ENCODE data around the gene IGF1. TPM values are rescaled to one million over a fixed set of nuclear protein-coding genes. Genes with fewer than 3 reads are reported as not detected.

IGF1 gene
- total RNA-seq, 1 donor from 2014 or later, result 73.5 TPM

DNA sequence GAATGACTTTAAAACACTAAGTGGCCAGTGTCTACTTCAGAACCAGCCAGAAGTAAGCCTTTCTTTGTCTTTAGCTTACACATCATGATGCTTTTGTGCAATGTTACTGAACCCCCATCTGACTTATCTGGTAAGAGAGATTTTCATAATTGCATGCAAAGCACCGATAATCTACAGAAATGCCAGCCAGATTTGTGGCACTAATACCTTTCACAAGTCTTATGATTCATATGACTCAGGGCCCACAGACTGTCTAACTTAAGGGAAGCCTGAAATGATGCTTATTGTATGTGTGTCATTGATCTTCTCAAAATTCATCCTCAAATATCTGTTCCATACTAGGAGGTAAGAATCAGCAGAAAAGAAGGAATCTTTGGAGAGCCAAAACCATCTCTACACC lies 18.0 kb downstream of the IGF1 start:
- no peak for DNase-seq (ENCODE audit: low spot score in 2 of 2)
- TF ChIP-seq, protein P1, sequence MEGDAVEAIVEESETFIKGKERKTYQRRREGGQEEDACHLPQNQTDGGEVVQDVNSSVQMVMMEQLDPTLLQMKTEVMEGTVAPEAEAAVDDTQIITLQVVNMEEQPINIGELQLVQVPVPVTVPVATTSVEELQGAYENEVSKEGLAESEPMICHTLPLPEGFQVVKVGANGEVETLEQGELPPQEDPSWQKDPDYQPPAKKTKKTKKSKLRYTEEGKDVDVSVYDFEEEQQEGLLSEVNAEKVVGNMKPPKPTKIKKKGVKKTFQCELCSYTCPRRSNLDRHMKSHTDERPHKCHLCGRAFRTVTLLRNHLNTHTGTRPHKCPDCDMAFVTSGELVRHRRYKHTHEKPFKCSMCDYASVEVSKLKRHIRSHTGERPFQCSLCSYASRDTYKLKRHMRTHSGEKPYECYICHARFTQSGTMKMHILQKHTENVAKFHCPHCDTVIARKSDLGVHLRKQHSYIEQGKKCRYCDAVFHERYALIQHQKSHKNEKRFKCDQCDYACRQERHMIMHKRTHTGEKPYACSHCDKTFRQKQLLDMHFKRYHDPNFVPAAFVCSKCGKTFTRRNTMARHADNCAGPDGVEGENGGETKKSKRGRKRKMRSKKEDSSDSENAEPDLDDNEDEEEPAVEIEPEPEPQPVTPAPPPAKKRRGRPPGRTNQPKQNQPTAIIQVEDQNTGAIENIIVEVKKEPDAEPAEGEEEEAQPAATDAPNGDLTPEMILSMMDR (IDR thresholded peaks at IDR 0.05), result no peak
- Histone ChIP-seq H3K27ac (no peak overlapping the region), H3K4me3 (no peak overlapping the region), H3K9me3 (no peaks in the 10 kb centered on the region), H3K36me3 (no peaks in the 10 kb centered on the region), H3K27me3 (no peaks in the 10 kb centered on the region), H3K4me1 (peaks cover 0 to 4% of the 10 kb centered on the region in 2 donors)
- intact Hi-C loops (cut with DNase I), result loop anchor here (5.0 kb wide), 1 partner anchor 35 kb away; no protein-coding TSS in a partner anchor

DNA sequence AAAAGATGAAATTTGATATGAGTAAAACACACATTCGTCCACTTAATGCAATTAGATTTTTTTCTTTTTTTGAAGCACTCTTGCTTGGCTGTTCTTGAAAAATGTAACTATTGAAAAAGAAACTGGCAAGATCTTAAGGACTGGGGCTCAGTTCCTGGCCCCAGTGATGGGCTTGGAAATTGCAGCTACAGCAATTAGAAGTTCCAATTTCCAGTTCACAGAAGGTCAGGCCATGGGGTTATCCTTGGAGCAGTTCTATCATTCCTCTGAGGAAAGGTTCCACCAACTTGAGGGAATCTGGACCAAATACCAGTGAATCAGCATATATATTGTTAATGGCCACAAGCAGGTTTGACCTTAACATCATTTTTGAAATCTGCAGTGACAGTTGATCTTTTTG lies 18.9 kb downstream of the IGF1 start:
- peaks cover 0 to 4% of the 10 kb centered on the region in 2 donors for H3K4me1 ChIP-seq
- H3K9me3 ChIP-seq, result no peaks in the 10 kb centered on the region
- intact Hi-C loops (cut with DNase I), result loop anchor here (5.0 kb wide), 1 partner anchor 34 kb away; no protein-coding TSS in a partner anchor
- no peak overlapping the region for H3K27ac ChIP-seq
- H3K4me3 ChIP-seq, result no peak overlapping the region
- H3K36me3 ChIP-seq, result no peaks in the 10 kb centered on the region
- no peaks in the 10 kb centered on the region for H3K27me3 ChIP-seq
- TF ChIP-seq, protein P1 (IDR thresholded peaks at IDR 0.05), result no peak
- no peak for DNase-seq (ENCODE audit: low spot score in 2 of 2)

DNA sequence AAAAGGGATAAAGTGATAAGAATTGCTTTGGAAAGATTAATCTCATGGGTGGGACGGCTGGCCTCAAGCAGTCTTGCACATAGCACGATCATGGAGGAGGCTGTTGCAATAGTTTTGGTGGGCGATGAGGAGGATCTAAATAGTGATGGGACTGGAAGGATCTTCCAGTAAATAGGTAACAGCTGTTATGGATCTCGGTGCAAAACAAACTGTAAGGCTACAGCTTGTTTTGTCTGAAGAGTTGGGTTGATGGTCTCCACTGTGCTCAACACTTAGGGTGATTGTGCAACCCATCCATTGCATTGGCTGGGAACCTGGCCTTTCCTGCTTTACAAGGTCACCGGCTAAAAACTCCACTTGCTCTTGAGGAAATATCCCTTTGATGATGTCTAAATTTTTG lies 21.0 kb downstream of the IGF1 start:
- intact Hi-C loops (cut with DNase I), result no loop called here
- TF ChIP-seq, protein P1 (IDR thresholded peaks at IDR 0.05), result no peak
- no peak for DNase-seq (ENCODE audit: low spot score in 2 of 2)
- Histone ChIP-seq H3K4me3 (no peak overlapping the region), H3K27me3 (no peaks in the 10 kb centered on the region), H3K4me1 (peaks cover 0 to 4% of the 10 kb centered on the region in 2 donors), H3K36me3 (no peaks in the 10 kb centered on the region), H3K9me3 (no peaks in the 10 kb centered on the region), H3K27ac (no peak overlapping the region)

DNA sequence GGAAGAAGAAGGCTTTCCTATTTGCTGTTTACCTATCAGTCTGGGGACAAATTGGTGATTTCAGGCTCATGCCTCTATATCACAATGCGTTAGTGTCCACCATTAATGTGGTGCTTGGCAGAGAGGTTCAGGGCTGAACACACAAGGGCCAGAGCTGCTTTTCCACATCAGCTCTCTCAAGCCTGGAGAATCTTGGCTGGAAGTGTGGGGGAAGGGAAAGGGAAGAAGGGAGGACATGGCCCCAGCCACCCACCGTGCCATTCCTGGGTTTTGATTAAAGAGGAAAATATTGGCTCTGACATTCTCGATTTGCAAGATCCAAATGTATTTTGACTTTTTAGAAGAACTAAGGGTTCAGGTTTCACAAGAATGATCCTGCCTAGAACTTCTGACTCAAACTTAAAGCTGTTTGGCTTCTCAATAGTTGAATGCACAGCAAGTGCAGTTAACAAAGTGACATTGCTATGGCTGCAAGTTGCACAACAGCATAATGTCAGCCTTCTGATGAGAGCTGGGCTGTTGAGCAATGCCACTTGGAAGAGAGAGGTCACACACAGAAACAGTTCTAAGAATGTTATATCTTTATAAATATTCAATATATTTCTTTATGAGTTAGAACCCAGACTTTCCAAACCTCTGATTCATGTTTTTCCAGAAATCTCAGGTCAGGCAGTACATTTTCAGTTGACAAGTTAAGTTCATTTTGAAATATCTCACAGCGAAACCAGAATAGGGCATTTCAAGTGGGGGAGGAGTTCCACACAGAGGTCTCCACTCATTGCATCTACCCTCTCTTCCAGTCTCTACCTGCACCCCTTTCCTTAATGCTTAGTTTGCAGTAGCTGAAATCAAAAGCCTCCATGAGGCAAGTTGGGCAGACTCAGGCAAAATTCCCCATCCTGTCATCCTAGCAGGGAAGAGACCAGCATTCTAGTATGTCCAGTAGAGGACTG lies 25.3 kb downstream of the IGF1 start:
- H3K27me3 ChIP-seq, result no peaks in the 10 kb centered on the region
- TF ChIP-seq, protein P1 (IDR thresholded peaks at IDR 0.05), result no peak
- DNase-seq (ENCODE audit: low spot score in 2 of 2), result peak in 1 of 2 donors; percentile 67
- no peaks in the 10 kb centered on the region for H3K4me1 ChIP-seq
- no peak overlapping the region for H3K4me3 ChIP-seq
- intact Hi-C loops (cut with DNase I), result no loop called here
- H3K27ac ChIP-seq, result no peak overlapping the region
- H3K9me3 ChIP-seq, result no peaks in the 10 kb centered on the region
- H3K36me3 ChIP-seq, result no peaks in the 10 kb centered on the region

DNA sequence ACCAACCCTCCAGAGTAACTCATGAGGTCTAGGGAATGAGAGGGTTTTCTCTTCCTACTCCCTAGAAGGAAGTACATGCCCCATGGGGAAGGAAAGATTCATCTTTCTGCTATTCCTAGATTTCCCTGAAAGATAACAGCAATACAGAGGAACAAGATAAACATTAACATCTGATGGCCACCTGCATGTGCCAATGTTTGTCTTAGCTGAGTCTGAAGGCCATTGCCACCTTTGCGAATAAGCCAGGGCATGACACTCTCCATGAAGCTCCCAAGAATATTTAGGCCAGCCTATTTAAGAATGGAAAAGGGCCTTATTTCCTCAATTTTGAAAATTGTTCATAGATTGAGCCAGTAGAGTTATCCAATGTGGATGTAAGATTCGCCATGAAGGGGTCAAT lies 26.0 kb downstream of the IGF1 start:
- TF ChIP-seq, protein P1 (IDR thresholded peaks at IDR 0.05), result no peak
- intact Hi-C loops (cut with DNase I), result no loop called here
- Histone ChIP-seq H3K27me3 (no peaks in the 10 kb centered on the region), H3K9me3 (no peaks in the 10 kb centered on the region), H3K27ac (no peak overlapping the region), H3K36me3 (no peaks in the 10 kb centered on the region), H3K4me3 (no peak overlapping the region), H3K4me1 (no peaks in the 10 kb centered on the region)
- no peak for DNase-seq (ENCODE audit: low spot score in 2 of 2)
